GM12874 (cell line): ENCODE data around the gene TCHHL1.

Experiments
- TF ChIP-seq, protein P1 (sequence below): IDR thresholded peaks from 2 replicates; pipeline ENCODE4 v1.5.1; 2011; ENCODE audit warnings: low read depth, mild to moderate bottlenecking, control low read depth, low read length, moderate library complexity; ENCODE audit not compliant: insufficient read depth

TCHHL1 gene

DNA sequence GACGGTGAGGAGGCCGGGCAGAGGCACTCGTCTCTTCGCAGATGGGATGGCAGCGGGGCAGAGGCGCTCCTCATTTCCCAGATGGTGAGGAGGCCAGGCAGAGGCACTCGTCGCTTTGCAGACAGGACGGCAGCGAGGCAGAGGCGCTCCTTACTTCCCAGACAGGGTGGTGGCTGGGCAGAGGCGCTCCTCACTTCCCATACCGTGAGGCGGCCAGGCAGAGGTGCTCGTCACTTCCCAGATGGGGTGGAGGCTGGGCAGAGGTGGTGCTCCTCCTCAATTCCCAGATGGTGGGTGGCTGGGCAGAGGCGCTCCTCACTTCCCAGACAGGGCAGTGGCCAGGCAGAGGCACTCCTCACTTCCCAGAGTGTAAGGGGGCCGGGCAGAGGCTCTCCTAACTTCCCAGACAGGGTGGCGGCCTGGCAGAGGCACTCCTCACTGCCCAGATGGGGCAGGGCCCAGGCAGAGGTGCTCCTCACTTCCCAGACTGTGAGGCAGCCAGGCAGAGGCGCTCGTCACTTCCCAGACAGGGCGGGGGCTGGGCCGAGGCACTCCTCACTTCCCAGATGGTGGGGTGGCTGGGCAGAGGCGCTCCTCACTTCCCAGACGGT lies 9.9 kb downstream of the TCHHL1 start:
- TF ChIP-seq, protein P1, sequence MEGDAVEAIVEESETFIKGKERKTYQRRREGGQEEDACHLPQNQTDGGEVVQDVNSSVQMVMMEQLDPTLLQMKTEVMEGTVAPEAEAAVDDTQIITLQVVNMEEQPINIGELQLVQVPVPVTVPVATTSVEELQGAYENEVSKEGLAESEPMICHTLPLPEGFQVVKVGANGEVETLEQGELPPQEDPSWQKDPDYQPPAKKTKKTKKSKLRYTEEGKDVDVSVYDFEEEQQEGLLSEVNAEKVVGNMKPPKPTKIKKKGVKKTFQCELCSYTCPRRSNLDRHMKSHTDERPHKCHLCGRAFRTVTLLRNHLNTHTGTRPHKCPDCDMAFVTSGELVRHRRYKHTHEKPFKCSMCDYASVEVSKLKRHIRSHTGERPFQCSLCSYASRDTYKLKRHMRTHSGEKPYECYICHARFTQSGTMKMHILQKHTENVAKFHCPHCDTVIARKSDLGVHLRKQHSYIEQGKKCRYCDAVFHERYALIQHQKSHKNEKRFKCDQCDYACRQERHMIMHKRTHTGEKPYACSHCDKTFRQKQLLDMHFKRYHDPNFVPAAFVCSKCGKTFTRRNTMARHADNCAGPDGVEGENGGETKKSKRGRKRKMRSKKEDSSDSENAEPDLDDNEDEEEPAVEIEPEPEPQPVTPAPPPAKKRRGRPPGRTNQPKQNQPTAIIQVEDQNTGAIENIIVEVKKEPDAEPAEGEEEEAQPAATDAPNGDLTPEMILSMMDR = no peak

DNA sequence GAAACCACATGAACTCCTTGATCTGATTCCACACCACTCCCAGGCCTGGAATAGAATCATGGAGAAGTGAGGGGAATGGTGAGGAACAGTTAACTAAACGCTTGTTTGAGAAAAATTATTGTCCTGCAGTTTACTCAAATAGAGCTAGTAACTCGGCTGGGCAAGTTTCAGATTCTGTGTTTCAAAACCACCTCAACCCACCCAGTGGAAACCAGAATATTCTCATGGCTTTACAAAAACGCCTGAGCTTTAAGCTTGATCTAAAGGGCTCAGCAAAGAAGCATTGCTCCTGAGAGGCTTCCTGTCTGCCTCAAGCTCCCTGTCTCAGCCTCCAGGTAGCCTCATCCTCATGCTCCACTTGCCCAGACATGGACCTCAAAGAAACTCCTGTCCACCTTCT lies 16.6 kb downstream of the TCHHL1 start:
- TF ChIP-seq, protein P1 = no peak

DNA sequence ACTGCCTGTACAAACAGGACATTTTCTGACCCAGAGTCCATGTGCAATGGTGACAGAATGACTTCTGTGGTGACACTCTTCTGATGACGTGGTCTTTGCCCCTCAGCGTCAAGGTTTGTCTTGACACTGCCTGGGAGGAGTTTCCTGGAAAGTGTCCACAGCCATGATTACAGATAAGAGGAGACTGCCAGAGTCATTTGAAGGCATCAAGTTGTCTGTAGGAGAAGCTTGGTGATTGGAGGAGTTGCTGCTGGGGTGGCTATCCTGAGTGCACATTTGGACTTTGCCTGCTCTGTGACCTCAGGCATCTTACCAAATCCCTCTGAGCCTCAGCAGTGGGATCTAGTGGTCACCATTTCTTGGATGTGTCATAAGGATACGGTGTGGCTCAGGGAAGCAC lies 17.7 kb downstream of the TCHHL1 start:
- TF ChIP-seq, protein P1 = no peak

DNA sequence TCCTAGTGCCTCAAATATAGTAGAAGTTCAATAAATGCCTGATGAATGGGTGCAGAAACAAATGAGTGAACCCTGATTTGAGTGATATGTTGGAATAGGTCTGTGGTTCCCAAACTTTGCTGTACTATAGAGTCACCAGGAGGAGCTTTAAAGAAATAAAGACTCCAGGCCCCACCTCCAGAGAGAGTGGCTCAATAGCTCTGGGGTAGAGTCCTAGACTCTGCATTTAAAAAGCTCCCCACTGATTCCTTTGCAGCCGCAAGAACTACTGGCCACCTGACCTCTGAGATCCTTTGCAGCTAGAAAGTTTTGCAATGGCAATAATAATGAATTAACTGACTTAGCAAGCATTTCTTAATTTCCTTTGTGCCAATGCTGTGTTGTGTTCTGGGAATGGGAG lies 20.9 kb downstream of the TCHHL1 start:
- TF ChIP-seq, protein P1 = no peak

DNA sequence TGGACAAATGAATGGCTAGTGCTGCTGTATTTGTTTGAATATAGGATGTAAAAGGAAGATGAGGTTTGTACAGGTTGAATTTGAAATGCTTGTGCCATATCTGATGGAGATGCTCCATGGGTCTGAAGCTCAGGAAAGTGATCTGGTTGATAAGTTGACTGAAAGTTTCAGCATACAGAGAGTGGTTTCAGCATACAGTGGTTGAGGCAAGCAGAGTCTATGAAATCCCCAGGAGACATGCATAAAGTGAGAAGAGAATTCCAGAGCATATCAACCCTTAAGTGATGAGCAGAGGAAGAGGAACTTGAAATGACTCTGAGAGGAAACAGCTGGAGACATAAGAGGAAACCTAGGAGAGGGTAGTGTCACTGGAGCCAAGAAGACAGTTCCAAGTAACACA lies 21.7 kb downstream of the TCHHL1 start:
- TF ChIP-seq, protein P1 = no peak

DNA sequence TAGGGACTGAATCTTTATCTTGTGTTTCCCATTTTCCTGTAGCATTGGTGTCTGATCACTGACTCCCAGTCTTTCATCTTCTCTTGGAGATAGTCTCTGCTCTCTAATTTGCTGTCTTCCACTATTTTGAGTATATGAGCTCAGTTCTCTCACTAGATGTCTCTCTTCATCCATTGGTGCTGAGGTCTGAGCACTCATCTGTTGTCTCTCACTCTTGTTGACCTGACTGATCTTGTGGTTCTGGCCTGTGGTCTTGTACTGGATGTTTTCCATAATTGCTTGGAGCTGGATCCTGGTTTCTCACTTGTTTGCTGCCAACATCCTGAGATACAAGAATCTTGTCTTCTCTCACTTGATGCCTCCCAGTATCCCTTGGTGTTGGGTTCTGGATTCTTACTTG lies 26.9 kb downstream of the TCHHL1 start:
- TF ChIP-seq, protein P1 = no peak

DNA sequence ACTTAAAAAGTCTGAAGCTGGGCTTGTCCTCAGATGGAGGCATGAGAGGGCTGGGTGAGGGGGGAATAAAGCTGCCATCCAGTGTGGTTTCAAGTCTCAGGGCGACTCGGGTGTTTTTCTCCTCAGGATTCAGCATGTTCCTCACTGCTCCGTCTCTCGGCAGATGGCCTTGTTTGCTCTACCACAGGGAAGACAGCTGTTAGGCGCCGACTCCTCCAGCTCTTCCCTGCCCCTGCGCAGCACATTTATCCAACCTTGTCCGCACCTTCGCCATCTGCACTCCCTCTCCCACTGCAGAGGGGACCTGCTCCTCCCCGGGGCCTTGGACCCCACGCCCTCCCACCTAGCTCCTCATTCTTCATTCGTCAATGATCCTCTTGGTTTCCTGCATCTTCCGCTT lies 35.5 kb downstream of the TCHHL1 start:
- TF ChIP-seq, protein P1 = no peak
